Measurements from ENCODE around the gene MINK1. TPM values are rescaled to one million over a fixed set of nuclear protein-coding genes. Genes with fewer than 3 reads are reported as not detected.

The MINK1 gene
- total RNA-seq, 1 experiment from 2014 or later, result 105 TPM

- TF ChIP-seq ZSCAN18 (CRISPR knock-in tag; IDR thresholded peaks at IDR 0.05), result no peak
- TF ChIP-seq ZNF281 (CRISPR knock-in tag; IDR thresholded peaks at IDR 0.05), result no peak
- no peak for TF ChIP-seq E2F5 (CRISPR knock-in tag; IDR thresholded peaks at IDR 0.05)
- no peak for TF ChIP-seq ZNF512 (CRISPR knock-in tag; IDR thresholded peaks at IDR 0.05; ENCODE audit: borderline replicate concordance)
Observed at GRCh38 chr17:4861052-4861451, 27.9 kb downstream of the MINK1 start (continued).

GRCh38 chr17:4862720-4863119 is 29.6 kb downstream of the MINK1 start:
- H3K27me3 Mint-ChIP-seq (ENCODE audit: low read depth), result no peaks in the 10 kb centered on the region

GRCh38 chr17:4863321-4863720 is 30.2 kb downstream of the MINK1 start:
- no peak for ATAC-seq
- Mint-ChIP-seq H3K36me3 (no peaks in the 10 kb centered on the region), H3K27me3 (ENCODE audit: low read depth) (no peaks in the 10 kb centered on the region), H3K9me3 (no peaks in the 10 kb centered on the region), H3K27ac (peak overlapping the region; percentile 66), H3K4me3 (no peak overlapping the region), H3K4me1 (peaks cover 37% of the 10 kb centered on the region)
- ChIA-PET POLR2A (no interaction called here), CTCF (no interaction called here)
- no peak for DNase-seq (ENCODE audit: low spot score)
- TF ChIP-seq ZNF263 (CRISPR knock-in tag; IDR thresholded peaks at IDR 0.05; ENCODE audit: low read depth), result no peak
- no peak for TF ChIP-seq ZNF121 (CRISPR knock-in tag; IDR thresholded peaks at IDR 0.05)
- TF ChIP-seq ZMAT4 (CRISPR knock-in tag; IDR thresholded peaks at IDR 0.05), result no peak
- no peak for TF ChIP-seq PREB (CRISPR knock-in tag; IDR thresholded peaks at IDR 0.05; ENCODE audit: borderline replicate concordance)
- TF ChIP-seq ZBTB21 (CRISPR knock-in tag; IDR thresholded peaks at IDR 0.05; ENCODE audit: borderline replicate concordance), result no peak
- no peak for TF ChIP-seq NFYB (CRISPR knock-in tag; conservative IDR thresholded peaks at IDR 0.05; ENCODE audit: low read depth)
- TF ChIP-seq PRDM15 (CRISPR knock-in tag; IDR thresholded peaks at IDR 0.05), result no peak

More at GRCh38 chr17:4862720-4863119, 29.6 kb downstream of the MINK1 start:
- peaks cover 42% of the 10 kb centered on the region for H3K4me1 Mint-ChIP-seq
- no peaks in the 10 kb centered on the region for H3K9me3 Mint-ChIP-seq
- TF ChIP-seq TCF7 (CRISPR knock-in tag; IDR thresholded peaks at IDR 0.05; ENCODE audit: low read depth) (no peak), ZNF671 (CRISPR knock-in tag; IDR thresholded peaks at IDR 0.05) (no peak), ZNF121 (CRISPR knock-in tag; IDR thresholded peaks at IDR 0.05) (peak; percentile 99), E2F1 (CRISPR knock-in tag; IDR thresholded peaks at IDR 0.05) (no peak), JAZF1 (CRISPR knock-in tag; IDR thresholded peaks at IDR 0.05) (no peak)
- CTCF ChIA-PET, result no interaction called here
- no peak for ATAC-seq
- H3K27ac Mint-ChIP-seq, result peak overlapping the region; percentile 66; the same call in 1 of the 2 replicates
- POLR2A ChIA-PET, result no interaction called here
- no peak overlapping the region for H3K4me3 Mint-ChIP-seq
- no peak for DNase-seq (ENCODE audit: low spot score)
- H3K36me3 Mint-ChIP-seq, result no peaks in the 10 kb centered on the region

All from WTC11 (cell line).